BLaER1 (cell line): ENCODE results near the gene NDST1.

Experiments
- H3K27ac ChIP-seq: shearing (Covaris generic); formaldehyde crosslinking; 2 replicates; pipeline ENCODE4 v1.8.1; 2022
- H3K27me3 ChIP-seq: shearing (Covaris generic); formaldehyde crosslinking; 2 replicates; pipeline ENCODE4 v1.8.1; 2022
- H3K36me3 ChIP-seq: shearing (Covaris generic); formaldehyde crosslinking; 2 replicates; pipeline ENCODE4 v1.8.1; 2022
- H3K4me1 ChIP-seq: shearing (Covaris generic); formaldehyde crosslinking; 2 replicates; pipeline ENCODE4 v1.8.1; 2022
- H3K4me2 ChIP-seq: shearing (Covaris generic); formaldehyde crosslinking; 2 replicates; pipeline ENCODE4 v1.8.1; 2022
- H3K4me3 ChIP-seq: shearing (Covaris generic); formaldehyde crosslinking; 2 replicates; pipeline ENCODE4 v1.8.1; 2022
- H3K9ac ChIP-seq: shearing (Covaris generic); formaldehyde crosslinking; 2 replicates; pipeline ENCODE4 v1.8.1; 2022
- H3K9me3 ChIP-seq: shearing (Covaris generic); formaldehyde crosslinking; 2 replicates; pipeline ENCODE4 v1.8.1; 2022
- H4K20me1 ChIP-seq: shearing (Covaris generic); formaldehyde crosslinking; 2 replicates; pipeline ENCODE4 v1.8.1; 2022
- Cebpa-rat ChIP-seq: shearing (Covaris generic); IDR thresholded peaks from 2 replicates; pipeline ENCODE4 v1.8.1; 2022

Gene NDST1

GRCh38 chr5:150574818-150575547, 67.1 kb downstream of the NDST1 start:
- H4K20me1 ChIP-seq: no peaks in the 10 kb centered on the region
- TF ChIP-seq Cebpa-rat: no peak
- no peak overlapping the region for H3K27ac ChIP-seq
- H3K4me1 ChIP-seq: peaks cover 20% of the 10 kb centered on the region
- no peak overlapping the region for H3K9ac ChIP-seq
- no peaks in the 10 kb centered on the region for H3K27me3 ChIP-seq
- no peaks in the 10 kb centered on the region for H3K36me3 ChIP-seq
- H3K9me3 ChIP-seq: 0 out of 2 replicates have a peak, but pooled peaks cover 12% of the 10 kb centered on the region
- H3K4me2 ChIP-seq: no peak overlapping the region
- no peak overlapping the region for H3K4me3 ChIP-seq

- H4K20me1 ChIP-seq: no peaks in the 10 kb centered on the region
- H3K27me3 ChIP-seq: no peaks in the 10 kb centered on the region
- no peaks in the 10 kb centered on the region for H3K36me3 ChIP-seq
- peaks cover 28% of the 10 kb centered on the region for H3K4me1 ChIP-seq
- H3K4me3 ChIP-seq: no peak overlapping the region
- no peak for TF ChIP-seq Cebpa-rat
- H3K9me3 ChIP-seq: 0 out of 2 replicates have a peak, but pooled peaks cover 12% of the 10 kb centered on the region
- H3K9ac ChIP-seq: no peak overlapping the region
- H3K27ac ChIP-seq: peak overlapping the region; percentile 71
- H3K4me2 ChIP-seq: peak overlapping the region; percentile 60
Observed at GRCh38 chr5:150575745-150576448, 68.0 kb downstream of the NDST1 start.

GRCh38 chr5:150576449-150576949, 68.6 kb downstream of the NDST1 start:
- H3K27me3 ChIP-seq: no peaks in the 10 kb centered on the region
- no peak overlapping the region for H3K4me3 ChIP-seq
- H3K27ac ChIP-seq: peak overlapping the region; percentile 71
- H3K4me1 ChIP-seq: peaks cover 32% of the 10 kb centered on the region
- no peaks in the 10 kb centered on the region for H4K20me1 ChIP-seq
- H3K9me3 ChIP-seq: 0 out of 2 replicates have a peak, but pooled peaks cover 12% of the 10 kb centered on the region
- H3K9ac ChIP-seq: peak overlapping the region; percentile 34; the same call in 1 of the 2 replicates
- TF ChIP-seq Cebpa-rat: no peak
- no peaks in the 10 kb centered on the region for H3K36me3 ChIP-seq
- peak overlapping the region; percentile 60 for H3K4me2 ChIP-seq

GRCh38 chr5:150577378-150578139, 69.6 kb downstream of the NDST1 start:
- Histone ChIP-seq H3K4me1 (peaks cover 42% of the 10 kb centered on the region), H3K36me3 (no peaks in the 10 kb centered on the region), H3K9ac (no peak overlapping the region), H3K27me3 (no peaks in the 10 kb centered on the region), H3K9me3 (0 out of 2 replicates have a peak, but pooled peaks cover 12% of the 10 kb centered on the region), H3K4me2 (no peak overlapping the region), H4K20me1 (no peaks in the 10 kb centered on the region), H3K27ac (no peak overlapping the region), H3K4me3 (no peak overlapping the region)
- TF ChIP-seq Cebpa-rat: no peak

GRCh38 chr5:150578781-150579461, 71.0 kb downstream of the NDST1 start:
- no peak overlapping the region for H3K27ac ChIP-seq
- 0 out of 2 replicates have a peak, but pooled peaks cover 12% of the 10 kb centered on the region for H3K9me3 ChIP-seq
- H4K20me1 ChIP-seq: no peaks in the 10 kb centered on the region
- H3K36me3 ChIP-seq: no peaks in the 10 kb centered on the region
- H3K4me2 ChIP-seq: no peak overlapping the region
- H3K9ac ChIP-seq: no peak overlapping the region
- peaks cover 56% of the 10 kb centered on the region for H3K4me1 ChIP-seq
- H3K4me3 ChIP-seq: no peak overlapping the region
- no peaks in the 10 kb centered on the region for H3K27me3 ChIP-seq
- no peak for TF ChIP-seq Cebpa-rat

- no peak overlapping the region for H3K4me3 ChIP-seq
- H4K20me1 ChIP-seq: no peaks in the 10 kb centered on the region
- H3K27me3 ChIP-seq: no peaks in the 10 kb centered on the region
- H3K9me3 ChIP-seq: 0 out of 2 replicates have a peak, but pooled peaks cover 12% of the 10 kb centered on the region
- TF ChIP-seq Cebpa-rat: no peak
- no peaks in the 10 kb centered on the region for H3K36me3 ChIP-seq
- no peak overlapping the region for H3K4me2 ChIP-seq
- H3K4me1 ChIP-seq: peaks cover 64% of the 10 kb centered on the region
- no peak overlapping the region for H3K9ac ChIP-seq
- no peak overlapping the region for H3K27ac ChIP-seq
Observed at GRCh38 chr5:150579462-150580400, 71.8 kb downstream of the NDST1 start.

- Histone ChIP-seq H3K4me1 (peaks cover 75% of the 10 kb centered on the region), H3K27me3 (no peaks in the 10 kb centered on the region), H3K36me3 (no peaks in the 10 kb centered on the region), H3K27ac (no peak overlapping the region), H4K20me1 (no peaks in the 10 kb centered on the region), H3K9me3 (0 out of 2 replicates have a peak, but pooled peaks cover 12% of the 10 kb centered on the region), H3K4me2 (no peak overlapping the region), H3K4me3 (no peak overlapping the region), H3K9ac (no peak overlapping the region)
- no peak for TF ChIP-seq Cebpa-rat
Observed at GRCh38 chr5:150580917-150581316, 73.0 kb downstream of the NDST1 start.
